HCT116 (cell line): ENCODE measurements around the gene NCR3LG1. TPM values are rescaled to one million over a fixed set of nuclear protein-coding genes. Genes with fewer than 3 reads are reported as not detected.

Experiments used
- CBX3 ChIP-seq: IDR thresholded peaks from 2 replicates; pipeline ENCODE4 v1.6.1; 2012; ENCODE audit warnings: low read depth
- CEBPB ChIP-seq: IDR thresholded peaks from 2 replicates; pipeline ENCODE4 v1.6.1; 2012; ENCODE audit warnings: low read depth
- CTCF ChIP-seq, 3 experiments: fragments of 200-600 bp in 1 of 3; sonication (generic) in 1 of 3; IDR thresholded peaks in 2 of 3; conservative IDR thresholded peaks in 1 of 3; 2 replicates each; pipeline ENCODE4 v1.5.1; 2012 to 2017; ENCODE audit warnings: low read depth in 2 of 3, low read length in 2 of 3, antibody characterized with exemption in 1 of 3, borderline replicate concordance in 1 of 3, control low read depth in 1 of 3, mild to moderate bottlenecking in 1 of 3, mixed read lengths in 1 of 3, mixed run types in 1 of 3, moderate library complexity in 1 of 3; ENCODE audit not compliant: insufficient read depth in 1 of 3
- EZH2phosphoT487 ChIP-seq: fragments of 200-600 bp; IDR thresholded peaks from 2 replicates; pipeline ENCODE4 v1.6.1; 2018; ENCODE audit warnings: antibody characterized with exemption, borderline replicate concordance
- FOSL1 ChIP-seq: IDR thresholded peaks from 2 replicates; pipeline ENCODE4 v1.6.1; 2012; ENCODE audit warnings: low read depth
- POLR2A ChIP-seq: IDR thresholded peaks from 2 replicates; pipeline ENCODE4 v1.7.0; 2011; ENCODE audit warnings: borderline replicate concordance; ENCODE audit not compliant: insufficient read depth, insufficient read length; ENCODE audit errors: extremely low read depth
- RAD21 ChIP-seq: IDR thresholded peaks from 2 replicates; pipeline ENCODE4 v1.6.1; 2012; ENCODE audit warnings: low read depth, mild to moderate bottlenecking
- REST ChIP-seq: IDR thresholded peaks from 2 replicates; pipeline ENCODE4 v1.6.1; 2012; ENCODE audit warnings: low read depth
- SIN3A ChIP-seq: IDR thresholded peaks from 2 replicates; pipeline ENCODE4 v1.6.1; 2012; ENCODE audit warnings: low read depth
- SP1 ChIP-seq: IDR thresholded peaks from 2 replicates; pipeline ENCODE4 v1.6.1; 2012; ENCODE audit warnings: low read depth
- TCF7L2 ChIP-seq: IDR thresholded peaks from 2 replicates; pipeline ENCODE4 v1.7.0; 2011; ENCODE audit warnings: borderline replicate concordance, inconsistent platforms; ENCODE audit not compliant: insufficient read depth, insufficient read length; ENCODE audit errors: extremely low read depth
- ZFX ChIP-seq: fragments of 450-650 bp; IDR thresholded peaks from 2 replicates; pipeline ENCODE4 v1.6.1; 2017
- total RNA-seq: library from RNA; stranded (reverse); gene quantifications from one replicate; pipeline ENCODE4 v1.2.1, GENCODE V29; 2021; ENCODE audit not compliant: unreplicated experiment

Gene NCR3LG1
- total RNA-seq, 1 experiment from 2014 or later, result 1.5 TPM

GRCh38 chr11:17386331-17387084, 34.9 kb downstream of the NCR3LG1 start (continued):
- no peak for TF ChIP-seq REST
- peak; percentile 61 to 74 (median 65) for TF ChIP-seq CTCF (IDR thresholded peaks at IDR 0.05 in 2 of 3, conservative IDR thresholded peaks at IDR 0.05 in 1 of 3; ENCODE audit: borderline replicate concordance in 1 of 3, insufficient read depth in 1 of 3, low read depth in 2 of 3, low read length in 2 of 3)
- no peak for TF ChIP-seq CEBPB
- no peak for TF ChIP-seq EZH2phosphoT487
- no peak for TF ChIP-seq FOSL1
- TF ChIP-seq SP1, result no peak
- no peak for TF ChIP-seq TCF7L2
- no peak for TF ChIP-seq ZFX
- TF ChIP-seq POLR2A, result no peak
- no peak for TF ChIP-seq SIN3A
- peak; percentile 59 for TF ChIP-seq RAD21
- no peak for TF ChIP-seq CBX3
